Measurements from ENCODE around the gene MRPL49.
A peak's percentile ranks its signal among the peaks of the same experiment; 100 is the strongest.

MRPL49 gene

DNA sequence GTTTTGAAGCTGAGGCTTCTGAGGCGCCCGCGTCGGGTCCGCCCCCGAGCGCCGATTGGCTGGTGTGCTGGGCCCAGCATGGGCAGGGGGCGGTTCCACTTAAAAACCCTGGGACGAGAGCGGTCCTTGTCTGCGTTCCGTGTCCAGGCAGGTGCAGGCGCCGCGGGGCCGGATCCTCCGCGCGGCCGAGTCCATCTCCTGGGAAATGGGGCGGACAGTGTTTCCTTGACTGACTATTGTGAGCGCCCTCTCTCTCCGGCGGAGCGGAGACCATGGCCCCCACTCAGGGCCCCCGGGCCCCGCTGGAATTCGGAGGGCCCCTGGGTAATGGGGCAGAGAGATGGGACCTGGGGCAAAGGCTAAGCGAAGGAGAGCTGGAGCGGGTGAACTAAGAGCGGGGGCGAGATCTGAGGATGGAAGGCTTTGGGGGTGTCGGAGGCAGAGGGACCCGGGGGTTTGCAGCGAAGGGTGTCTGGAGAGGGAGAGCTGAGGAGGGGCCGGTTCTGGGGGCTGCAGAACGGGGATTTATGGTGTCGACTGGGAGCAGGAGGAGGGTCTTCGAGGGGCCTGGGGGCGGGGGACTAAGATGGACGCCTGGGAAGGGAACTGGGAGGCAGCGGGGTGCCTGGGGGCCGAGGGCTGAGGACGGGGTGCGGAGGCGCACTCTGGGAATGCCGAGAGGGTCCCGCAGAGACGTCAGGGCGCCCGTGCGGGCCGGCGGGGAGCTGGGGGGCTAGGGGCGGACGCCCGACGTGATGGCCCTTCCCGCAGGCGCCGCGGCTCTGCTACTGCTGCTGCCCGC is 10.2 kb upstream of the MRPL49 start, which contains the start of gene TM7SF2 (continued):
- TF ChIP-seq, protein P1, sequence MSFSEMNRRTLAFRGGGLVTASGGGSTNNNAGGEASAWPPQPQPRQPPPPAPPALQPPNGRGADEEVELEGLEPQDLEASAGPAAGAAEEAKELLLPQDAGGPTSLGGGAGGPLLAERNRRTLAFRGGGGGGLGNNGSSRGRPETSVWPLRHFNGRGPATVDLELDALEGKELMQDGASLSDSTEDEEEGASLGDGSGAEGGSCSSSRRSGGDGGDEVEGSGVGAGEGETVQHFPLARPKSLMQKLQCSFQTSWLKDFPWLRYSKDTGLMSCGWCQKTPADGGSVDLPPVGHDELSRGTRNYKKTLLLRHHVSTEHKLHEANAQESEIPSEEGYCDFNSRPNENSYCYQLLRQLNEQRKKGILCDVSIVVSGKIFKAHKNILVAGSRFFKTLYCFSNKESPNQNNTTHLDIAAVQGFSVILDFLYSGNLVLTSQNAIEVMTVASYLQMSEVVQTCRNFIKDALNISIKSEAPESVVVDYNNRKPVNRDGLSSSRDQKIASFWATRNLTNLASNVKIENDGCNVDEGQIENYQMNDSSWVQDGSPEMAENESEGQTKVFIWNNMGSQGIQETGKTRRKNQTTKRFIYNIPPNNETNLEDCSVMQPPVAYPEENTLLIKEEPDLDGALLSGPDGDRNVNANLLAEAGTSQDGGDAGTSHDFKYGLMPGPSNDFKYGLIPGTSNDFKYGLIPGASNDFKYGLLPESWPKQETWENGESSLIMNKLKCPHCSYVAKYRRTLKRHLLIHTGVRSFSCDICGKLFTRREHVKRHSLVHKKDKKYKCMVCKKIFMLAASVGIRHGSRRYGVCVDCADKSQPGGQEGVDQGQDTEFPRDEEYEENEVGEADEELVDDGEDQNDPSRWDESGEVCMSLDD (tag by site-specific recombination; IDR thresholded peaks at IDR 0.05): peak; percentile 41; the same call in 1 of the 2 replicates
- TF ChIP-seq ZBTB7A (tag by site-specific recombination; IDR thresholded peaks at IDR 0.05; ENCODE audit: low read depth) (peak; percentile 83), SP3 (tag by site-specific recombination; IDR thresholded peaks at IDR 0.05) (peak; percentile 74), ZNF19 (tag by site-specific recombination; IDR thresholded peaks at IDR 0.05; ENCODE audit: low read depth) (no peak), SCRT1 (tag by site-specific recombination; IDR thresholded peaks at IDR 0.05; ENCODE audit: borderline replicate concordance) (no peak), IKZF3 (tag by site-specific recombination; IDR thresholded peaks at IDR 0.05) (peak; percentile 78), ZFHX2 (tag by site-specific recombination; conservative IDR thresholded peaks at IDR 0.05) (peak; percentile 58), ZNF138 (tag by site-specific recombination; IDR thresholded peaks at IDR 0.05; ENCODE audit: borderline replicate concordance) (no peak), ZNF48 (tag by site-specific recombination; IDR thresholded peaks at IDR 0.05) (no peak)
- TF ChIP-seq, protein P2, sequence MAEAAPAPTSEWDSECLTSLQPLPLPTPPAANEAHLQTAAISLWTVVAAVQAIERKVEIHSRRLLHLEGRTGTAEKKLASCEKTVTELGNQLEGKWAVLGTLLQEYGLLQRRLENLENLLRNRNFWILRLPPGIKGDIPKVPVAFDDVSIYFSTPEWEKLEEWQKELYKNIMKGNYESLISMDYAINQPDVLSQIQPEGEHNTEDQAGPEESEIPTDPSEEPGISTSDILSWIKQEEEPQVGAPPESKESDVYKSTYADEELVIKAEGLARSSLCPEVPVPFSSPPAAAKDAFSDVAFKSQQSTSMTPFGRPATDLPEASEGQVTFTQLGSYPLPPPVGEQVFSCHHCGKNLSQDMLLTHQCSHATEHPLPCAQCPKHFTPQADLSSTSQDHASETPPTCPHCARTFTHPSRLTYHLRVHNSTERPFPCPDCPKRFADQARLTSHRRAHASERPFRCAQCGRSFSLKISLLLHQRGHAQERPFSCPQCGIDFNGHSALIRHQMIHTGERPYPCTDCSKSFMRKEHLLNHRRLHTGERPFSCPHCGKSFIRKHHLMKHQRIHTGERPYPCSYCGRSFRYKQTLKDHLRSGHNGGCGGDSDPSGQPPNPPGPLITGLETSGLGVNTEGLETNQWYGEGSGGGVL (tag by site-specific recombination; IDR thresholded peaks at IDR 0.05): peak; percentile 47
- TF ChIP-seq, protein P3, sequence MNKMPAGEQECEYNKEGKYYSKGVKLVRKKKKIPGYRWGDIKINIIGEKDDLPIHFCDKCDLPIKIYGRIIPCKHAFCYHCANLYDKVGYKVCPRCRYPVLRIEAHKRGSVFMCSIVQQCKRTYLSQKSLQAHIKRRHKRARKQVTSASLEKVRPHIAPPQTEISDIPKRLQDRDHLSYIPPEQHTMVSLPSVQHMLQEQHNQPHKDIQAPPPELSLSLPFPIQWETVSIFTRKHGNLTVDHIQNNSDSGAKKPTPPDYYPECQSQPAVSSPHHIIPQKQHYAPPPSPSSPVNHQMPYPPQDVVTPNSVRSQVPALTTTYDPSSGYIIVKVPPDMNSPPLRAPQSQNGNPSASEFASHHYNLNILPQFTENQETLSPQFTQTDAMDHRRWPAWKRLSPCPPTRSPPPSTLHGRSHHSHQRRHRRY (tag by site-specific recombination; IDR thresholded peaks at IDR 0.05): no peak
- TF ChIP-seq, protein P4, sequence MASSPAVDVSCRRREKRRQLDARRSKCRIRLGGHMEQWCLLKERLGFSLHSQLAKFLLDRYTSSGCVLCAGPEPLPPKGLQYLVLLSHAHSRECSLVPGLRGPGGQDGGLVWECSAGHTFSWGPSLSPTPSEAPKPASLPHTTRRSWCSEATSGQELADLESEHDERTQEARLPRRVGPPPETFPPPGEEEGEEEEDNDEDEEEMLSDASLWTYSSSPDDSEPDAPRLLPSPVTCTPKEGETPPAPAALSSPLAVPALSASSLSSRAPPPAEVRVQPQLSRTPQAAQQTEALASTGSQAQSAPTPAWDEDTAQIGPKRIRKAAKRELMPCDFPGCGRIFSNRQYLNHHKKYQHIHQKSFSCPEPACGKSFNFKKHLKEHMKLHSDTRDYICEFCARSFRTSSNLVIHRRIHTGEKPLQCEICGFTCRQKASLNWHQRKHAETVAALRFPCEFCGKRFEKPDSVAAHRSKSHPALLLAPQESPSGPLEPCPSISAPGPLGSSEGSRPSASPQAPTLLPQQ (tag by site-specific recombination; IDR thresholded peaks at IDR 0.05): peak; percentile 16; the same call in 1 of the 2 replicates

DNA sequence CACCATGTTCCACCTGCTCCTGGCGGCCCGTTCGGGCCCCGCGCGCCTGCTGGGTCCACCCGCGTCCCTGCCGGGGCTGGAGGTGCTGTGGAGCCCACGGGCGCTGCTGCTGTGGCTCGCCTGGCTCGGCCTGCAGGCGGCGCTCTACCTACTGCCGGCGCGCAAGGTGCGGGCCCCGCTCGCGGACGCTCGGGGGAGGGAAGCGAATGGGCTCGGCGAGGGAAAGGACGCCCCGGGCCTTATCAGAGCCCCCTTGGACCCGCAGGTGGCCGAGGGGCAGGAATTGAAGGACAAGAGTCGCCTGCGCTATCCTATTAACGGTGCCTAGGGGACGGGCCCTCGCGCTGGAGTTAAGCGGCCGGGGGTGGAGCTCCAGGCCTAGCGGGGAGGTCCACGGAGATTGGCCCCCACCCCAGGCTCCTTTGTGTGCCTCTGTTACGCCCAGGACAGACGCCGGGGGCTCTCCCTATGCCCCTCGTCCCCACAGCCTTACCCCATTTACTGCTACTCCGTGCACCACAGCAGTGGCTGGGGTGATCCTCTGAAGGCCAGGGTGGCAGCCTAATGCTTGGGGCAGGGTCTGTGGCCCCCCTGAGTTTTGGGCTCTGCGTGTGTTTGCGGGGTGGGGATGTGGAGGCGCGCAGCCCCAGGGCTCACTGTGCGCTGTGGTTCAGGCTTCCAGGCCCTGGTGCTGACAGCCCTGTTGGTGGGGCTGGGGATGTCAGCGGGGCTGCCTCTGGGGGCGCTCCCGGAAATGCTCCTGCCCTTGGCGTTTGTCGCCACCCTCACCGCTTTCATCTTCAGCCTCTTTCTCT is 9.4 kb upstream of the MRPL49 start:
- peak overlapping the region; percentile 67 for H3K4me3 ChIP-seq (ENCODE audit: low read depth, low read length)
- ChIA-PET CTCF (interaction anchor here (0.6 to 4.8 kb wide), 21 partner anchors 8 to 782 kb away, joined by 3 to 110 read pairs (median 4); partner anchors contain the start of genes ARL2, CDC42EP2, FAU and MRPL49), POLR2A (interaction anchor here (0.6 to 5.0 kb wide), 16 partner anchors 9 to 828 kb away, joined by 3 to 57 read pairs (median 5); partner anchors contain the start of genes ARL2, CAPN1, FAU and MRPL49)
- peaks cover 0 to 49% of the 10 kb centered on the region in 2 experiments; a peak in 1 of 3 replicates for H3K36me3 ChIP-seq (ENCODE audit: control insufficient read depth in 2 of 2, insufficient read depth in 1 of 2, low read length in 2 of 2)
- H3K9me3 ChIP-seq (ENCODE audit: control insufficient read depth, insufficient read depth, low read depth, low read length): no peaks in the 10 kb centered on the region
- peaks cover 6% of the 10 kb centered on the region for H3K4me1 ChIP-seq (ENCODE audit: control insufficient read depth, insufficient read depth, low read length)
- H3K27ac ChIP-seq (ENCODE audit: extremely low read depth, low read depth, low read length): peak overlapping the region; percentile 72; the same call in 1 of the 2 replicates
- 0 out of 2 replicates have a peak, but pooled peaks have one; percentile 1 for TF ChIP-seq KLF9 (tag by site-specific recombination; IDR thresholded peaks at IDR 0.05; ENCODE audit: low read depth)
- TF ChIP-seq, protein P5, sequence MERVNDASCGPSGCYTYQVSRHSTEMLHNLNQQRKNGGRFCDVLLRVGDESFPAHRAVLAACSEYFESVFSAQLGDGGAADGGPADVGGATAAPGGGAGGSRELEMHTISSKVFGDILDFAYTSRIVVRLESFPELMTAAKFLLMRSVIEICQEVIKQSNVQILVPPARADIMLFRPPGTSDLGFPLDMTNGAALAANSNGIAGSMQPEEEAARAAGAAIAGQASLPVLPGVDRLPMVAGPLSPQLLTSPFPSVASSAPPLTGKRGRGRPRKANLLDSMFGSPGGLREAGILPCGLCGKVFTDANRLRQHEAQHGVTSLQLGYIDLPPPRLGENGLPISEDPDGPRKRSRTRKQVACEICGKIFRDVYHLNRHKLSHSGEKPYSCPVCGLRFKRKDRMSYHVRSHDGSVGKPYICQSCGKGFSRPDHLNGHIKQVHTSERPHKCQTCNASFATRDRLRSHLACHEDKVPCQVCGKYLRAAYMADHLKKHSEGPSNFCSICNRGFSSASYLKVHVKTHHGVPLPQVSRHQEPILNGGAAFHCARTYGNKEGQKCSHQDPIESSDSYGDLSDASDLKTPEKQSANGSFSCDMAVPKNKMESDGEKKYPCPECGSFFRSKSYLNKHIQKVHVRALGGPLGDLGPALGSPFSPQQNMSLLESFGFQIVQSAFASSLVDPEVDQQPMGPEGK (tag by site-specific recombination; IDR thresholded peaks at IDR 0.05): peak; percentile 43; the same call in 1 of the 2 replicates
- peak; percentile 51; the same call in 1 of the 2 replicates for TF ChIP-seq ZSCAN30 (tag by site-specific recombination; IDR thresholded peaks at IDR 0.05)
- TF ChIP-seq, protein P6, sequence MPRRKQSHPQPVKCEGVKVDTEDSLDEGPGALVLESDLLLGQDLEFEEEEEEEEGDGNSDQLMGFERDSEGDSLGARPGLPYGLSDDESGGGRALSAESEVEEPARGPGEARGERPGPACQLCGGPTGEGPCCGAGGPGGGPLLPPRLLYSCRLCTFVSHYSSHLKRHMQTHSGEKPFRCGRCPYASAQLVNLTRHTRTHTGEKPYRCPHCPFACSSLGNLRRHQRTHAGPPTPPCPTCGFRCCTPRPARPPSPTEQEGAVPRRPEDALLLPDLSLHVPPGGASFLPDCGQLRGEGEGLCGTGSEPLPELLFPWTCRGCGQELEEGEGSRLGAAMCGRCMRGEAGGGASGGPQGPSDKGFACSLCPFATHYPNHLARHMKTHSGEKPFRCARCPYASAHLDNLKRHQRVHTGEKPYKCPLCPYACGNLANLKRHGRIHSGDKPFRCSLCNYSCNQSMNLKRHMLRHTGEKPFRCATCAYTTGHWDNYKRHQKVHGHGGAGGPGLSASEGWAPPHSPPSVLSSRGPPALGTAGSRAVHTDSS (tag by site-specific recombination; IDR thresholded peaks at IDR 0.05): no peak
- no peak for TF ChIP-seq ZNF433 (tag by site-specific recombination; IDR thresholded peaks at IDR 0.05; ENCODE audit: low read depth)
- TF ChIP-seq, protein P1 (tag by site-specific recombination; IDR thresholded peaks at IDR 0.05): 0 out of 2 replicates have a peak, but pooled peaks have one; percentile 28

Measured in HEK293 (cell line).